Heart left ventricle (tissue), 13 donors: ENCODE results near the gene SBDS.

Experiments
- POLR2A ChIP-seq, 2 donors: fragments of 450-650 bp; IDR thresholded peaks; one replicate each; pipeline ENCODE4 v1.6.1; 2017; ENCODE audit warnings: antibody characterized with exemption in 2 of 2, mild to moderate bottlenecking in 2 of 2, moderate library complexity in 2 of 2
- TF ChIP-seq, protein P1 (sequence below), 12 donors: fragments of 200-600 bp; sonication (generic) in 4 of 12; IDR thresholded peaks; one replicate each; pipeline versions ENCODE4 v1.5.0 to v1.8.0; 2018 to 2022; ENCODE audit warnings: antibody characterized with exemption in 12 of 12, mild to moderate bottlenecking in 5 of 12
- donor health status: ischemic (EF 13 %, LVEDD 7.1; RV severe dilation, severe dysfunction).
- donor health status: DM: no; HTN: yes; CAD: no.
- donor health status: DM: no; HTN: no; CAD: no.
- donor health status: ischemic (EF 25% LVEDD 6.9; RV normal size, moderate dysfunction).
- donor health status: ischemic (EF 25% LVEDD 5.7; RV mildly dilated, moderate dysfunction).
- donor health status: ischemic (EF 35%, LVEDD 5.7; RV mildly dilated, moderate dysfunction).
- donor health status: nonischemic (EF 11% LVEDD 7.7; RV severe dilation, severe dysfunction).
- donor health status: DM: yes; HTN: yes; CAD: no.
- donor health status: PGD.
- donor health status: ischemic (EF 29% LVEDD 5.4; RV normal size, mild dysfunction).
- donor health status: nonischemic (EF 23%, LVEDD 6.1; RV moderate dilation, normal function).

DNA sequence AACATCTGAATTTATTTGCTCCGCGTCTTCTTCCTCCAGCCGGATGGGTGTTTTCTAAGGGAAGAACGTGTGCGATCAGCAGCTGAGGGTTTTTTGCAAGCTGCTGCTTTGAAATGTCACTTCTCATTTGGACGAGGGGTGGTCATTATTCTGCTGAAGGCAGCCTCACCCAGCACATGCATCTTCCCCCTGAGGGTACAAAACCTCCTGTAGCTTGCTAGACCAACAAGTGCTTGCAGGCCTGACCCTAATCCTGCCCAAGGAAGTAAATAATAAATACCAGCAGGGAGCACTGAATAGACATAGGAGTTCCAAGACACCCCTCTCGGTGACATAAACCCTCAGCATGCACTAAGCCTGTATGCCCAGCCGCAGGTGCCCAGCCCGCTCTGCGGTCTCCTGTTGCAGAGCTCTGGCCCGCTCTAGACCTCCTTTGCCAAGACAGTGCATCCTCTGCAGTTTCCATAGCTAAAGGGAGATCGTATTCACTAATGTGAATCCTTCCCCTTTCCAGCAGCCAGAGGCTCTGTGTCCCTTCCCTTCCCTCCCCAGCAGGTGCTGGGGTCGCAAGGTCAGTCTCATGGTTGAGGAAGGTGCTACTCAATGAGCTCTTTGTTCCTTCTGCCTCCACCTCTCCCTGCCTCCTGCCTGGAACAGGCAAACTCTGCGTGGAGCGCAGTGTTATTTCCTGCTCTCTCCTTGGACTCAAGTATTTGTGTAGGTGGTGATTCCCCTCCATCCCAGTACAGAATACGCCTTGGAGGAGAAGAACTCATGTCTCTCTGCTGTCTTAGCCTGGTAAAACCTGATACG is 36.6 kb downstream of the SBDS start:
- TF ChIP-seq POLR2A (IDR thresholded peaks at IDR 0.05), result no peak
- TF ChIP-seq, protein P1, sequence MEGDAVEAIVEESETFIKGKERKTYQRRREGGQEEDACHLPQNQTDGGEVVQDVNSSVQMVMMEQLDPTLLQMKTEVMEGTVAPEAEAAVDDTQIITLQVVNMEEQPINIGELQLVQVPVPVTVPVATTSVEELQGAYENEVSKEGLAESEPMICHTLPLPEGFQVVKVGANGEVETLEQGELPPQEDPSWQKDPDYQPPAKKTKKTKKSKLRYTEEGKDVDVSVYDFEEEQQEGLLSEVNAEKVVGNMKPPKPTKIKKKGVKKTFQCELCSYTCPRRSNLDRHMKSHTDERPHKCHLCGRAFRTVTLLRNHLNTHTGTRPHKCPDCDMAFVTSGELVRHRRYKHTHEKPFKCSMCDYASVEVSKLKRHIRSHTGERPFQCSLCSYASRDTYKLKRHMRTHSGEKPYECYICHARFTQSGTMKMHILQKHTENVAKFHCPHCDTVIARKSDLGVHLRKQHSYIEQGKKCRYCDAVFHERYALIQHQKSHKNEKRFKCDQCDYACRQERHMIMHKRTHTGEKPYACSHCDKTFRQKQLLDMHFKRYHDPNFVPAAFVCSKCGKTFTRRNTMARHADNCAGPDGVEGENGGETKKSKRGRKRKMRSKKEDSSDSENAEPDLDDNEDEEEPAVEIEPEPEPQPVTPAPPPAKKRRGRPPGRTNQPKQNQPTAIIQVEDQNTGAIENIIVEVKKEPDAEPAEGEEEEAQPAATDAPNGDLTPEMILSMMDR (IDR thresholded peaks at IDR 0.05), result no peak
